Liver (tissue), 2 donors: ENCODE measurements around the gene EXTL1.

Experiments
- REST ChIP-seq: IDR thresholded peaks from 2 replicates; pipeline ENCODE4 v1.6.1; 2016; ENCODE audit warnings: antibody characterized with exemption, mild to moderate bottlenecking
- TAF1 ChIP-seq: conservative IDR thresholded peaks from 2 replicates; pipeline ENCODE4 v1.6.1; 2016; ENCODE audit warnings: antibody characterized with exemption, mild to moderate bottlenecking
- donor health status: healthy.

GRCh38 chr1:25996966-25997827 lies 24.4 kb upstream of the EXTL1 start:
- TF ChIP-seq REST (no peak), TAF1 (no peak)
